GM10847 (cell line): ENCODE data around the gene ARHGEF6.

Source experiments
- POLR2A ChIP-seq: IDR thresholded peaks from 2 replicates; pipeline ENCODE4 v1.6.1; 2011; ENCODE audit not compliant: insufficient read length; ENCODE audit errors: extremely low read depth

ARHGEF6 gene, protein sequence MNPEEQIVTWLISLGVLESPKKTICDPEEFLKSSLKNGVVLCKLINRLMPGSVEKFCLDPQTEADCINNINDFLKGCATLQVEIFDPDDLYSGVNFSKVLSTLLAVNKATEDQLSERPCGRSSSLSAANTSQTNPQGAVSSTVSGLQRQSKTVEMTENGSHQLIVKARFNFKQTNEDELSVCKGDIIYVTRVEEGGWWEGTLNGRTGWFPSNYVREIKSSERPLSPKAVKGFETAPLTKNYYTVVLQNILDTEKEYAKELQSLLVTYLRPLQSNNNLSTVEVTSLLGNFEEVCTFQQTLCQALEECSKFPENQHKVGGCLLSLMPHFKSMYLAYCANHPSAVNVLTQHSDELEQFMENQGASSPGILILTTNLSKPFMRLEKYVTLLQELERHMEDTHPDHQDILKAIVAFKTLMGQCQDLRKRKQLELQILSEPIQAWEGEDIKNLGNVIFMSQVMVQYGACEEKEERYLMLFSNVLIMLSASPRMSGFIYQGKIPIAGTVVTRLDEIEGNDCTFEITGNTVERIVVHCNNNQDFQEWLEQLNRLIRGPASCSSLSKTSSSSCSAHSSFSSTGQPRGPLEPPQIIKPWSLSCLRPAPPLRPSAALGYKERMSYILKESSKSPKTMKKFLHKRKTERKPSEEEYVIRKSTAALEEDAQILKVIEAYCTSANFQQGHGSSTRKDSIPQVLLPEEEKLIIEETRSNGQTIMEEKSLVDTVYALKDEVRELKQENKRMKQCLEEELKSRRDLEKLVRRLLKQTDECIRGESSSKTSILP

GRCh38 chrX:136780763-136781162 lies at the start of gene ARHGEF6:
ARHGEF6 (minus strand) TSS chrX:136780932; CDS start chrX:136780882, 50 bp downstream.
- no peak for TF ChIP-seq POLR2A

DNA sequence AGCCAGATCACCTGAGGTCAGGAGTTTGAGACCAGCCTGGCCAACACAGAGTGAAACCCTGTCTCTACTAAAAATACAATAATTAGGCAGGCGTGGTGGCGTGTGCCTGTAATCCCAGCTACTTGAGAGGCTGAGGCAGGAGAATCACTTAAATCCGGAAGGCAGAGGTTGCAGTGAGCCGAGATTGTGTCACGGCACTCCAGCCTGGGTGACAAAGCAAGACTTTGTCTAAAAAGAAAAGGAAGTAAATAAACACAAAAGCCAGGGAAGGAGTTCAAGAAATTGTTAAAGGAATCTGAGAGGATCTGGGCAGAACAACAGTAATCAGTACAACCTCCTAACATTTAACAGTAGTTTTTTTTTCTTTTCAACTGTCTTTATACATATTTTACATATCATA lies 48.7 kb upstream of the ARHGEF6 start:
- no peak for TF ChIP-seq POLR2A

GRCh38 chrX:136828830-136829229 lies 48.1 kb upstream of the ARHGEF6 start:
- no peak for TF ChIP-seq POLR2A

DNA sequence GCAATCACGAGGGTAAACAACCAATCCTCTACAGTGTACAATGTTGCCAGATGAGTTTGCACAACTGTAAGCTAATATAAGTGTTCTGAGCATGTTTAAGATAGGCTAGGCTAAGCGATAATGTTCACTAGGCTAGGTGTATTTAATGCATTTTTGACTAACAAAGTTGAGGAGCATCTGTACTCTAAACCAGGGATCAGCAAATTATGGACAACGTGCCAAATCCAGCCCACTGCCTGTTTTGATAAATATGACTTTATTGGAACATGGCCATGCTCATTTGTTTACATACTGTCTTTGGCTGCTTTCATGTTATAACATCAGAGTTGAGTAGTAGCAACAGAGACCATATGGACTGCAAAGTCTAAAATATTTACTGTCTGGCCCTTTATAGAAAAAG lies 46.3 kb upstream of the ARHGEF6 start:
- no peak for TF ChIP-seq POLR2A

GRCh38 chrX:136825771-136826170 lies 45.0 kb upstream of the ARHGEF6 start:
- TF ChIP-seq POLR2A = no peak

- TF ChIP-seq POLR2A = no peak
Measured at GRCh38 chrX:136823175-136823574, 42.4 kb upstream of the ARHGEF6 start.

GRCh38 chrX:136822337-136823095 lies 41.8 kb upstream of the ARHGEF6 start:
- TF ChIP-seq POLR2A = no peak

DNA sequence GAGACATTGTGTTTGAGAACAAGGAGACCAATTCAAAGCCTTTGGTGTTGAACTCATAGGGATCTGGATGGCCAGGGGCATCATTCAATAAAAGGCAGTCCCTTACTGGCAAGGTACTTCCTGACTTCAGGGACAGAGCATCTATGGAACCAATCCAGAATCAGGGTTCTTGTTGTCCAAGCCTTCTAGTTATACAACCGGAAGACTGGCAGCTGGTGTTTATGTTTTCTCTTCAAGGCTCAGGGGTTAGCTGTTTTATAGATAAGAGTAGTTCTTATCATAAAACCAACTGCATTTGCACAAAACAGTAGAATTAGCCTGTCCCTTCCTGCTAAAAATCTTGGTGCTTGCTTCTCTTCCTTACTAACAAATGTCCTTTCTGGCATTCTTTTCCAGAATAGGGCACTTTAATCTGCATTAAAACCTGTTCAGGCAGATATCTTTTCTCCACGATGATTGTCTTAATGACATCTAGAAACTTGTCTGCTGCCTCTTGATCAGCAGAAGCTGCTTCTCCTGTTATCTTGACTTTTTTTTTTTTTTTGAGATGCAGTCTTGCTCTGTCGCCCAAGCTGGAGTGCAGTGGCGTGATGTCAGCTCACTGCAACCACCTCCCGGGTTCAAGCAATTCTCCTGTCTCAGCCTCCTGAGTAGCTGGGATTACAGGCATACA lies 38.4 kb upstream of the ARHGEF6 start:
- TF ChIP-seq POLR2A = no peak

DNA sequence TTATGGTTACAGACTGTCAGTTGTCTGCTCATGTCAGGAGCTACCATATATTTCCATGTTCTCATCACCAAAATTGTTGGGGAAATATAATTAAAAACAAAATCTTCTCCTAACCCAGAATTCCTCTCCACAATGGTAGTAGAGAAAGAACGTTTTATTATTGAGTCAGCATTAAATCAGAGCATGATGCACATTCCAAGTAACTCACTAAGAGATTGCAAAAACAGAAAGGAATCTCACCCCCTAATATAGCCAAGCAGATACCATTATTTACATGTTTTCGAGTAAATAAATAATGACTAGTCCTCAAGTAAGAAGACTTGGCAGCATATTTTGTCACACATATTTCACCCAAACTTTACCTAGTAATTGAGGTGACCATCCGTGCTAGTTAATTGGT lies 36.2 kb upstream of the ARHGEF6 start:
- TF ChIP-seq POLR2A = no peak

DNA sequence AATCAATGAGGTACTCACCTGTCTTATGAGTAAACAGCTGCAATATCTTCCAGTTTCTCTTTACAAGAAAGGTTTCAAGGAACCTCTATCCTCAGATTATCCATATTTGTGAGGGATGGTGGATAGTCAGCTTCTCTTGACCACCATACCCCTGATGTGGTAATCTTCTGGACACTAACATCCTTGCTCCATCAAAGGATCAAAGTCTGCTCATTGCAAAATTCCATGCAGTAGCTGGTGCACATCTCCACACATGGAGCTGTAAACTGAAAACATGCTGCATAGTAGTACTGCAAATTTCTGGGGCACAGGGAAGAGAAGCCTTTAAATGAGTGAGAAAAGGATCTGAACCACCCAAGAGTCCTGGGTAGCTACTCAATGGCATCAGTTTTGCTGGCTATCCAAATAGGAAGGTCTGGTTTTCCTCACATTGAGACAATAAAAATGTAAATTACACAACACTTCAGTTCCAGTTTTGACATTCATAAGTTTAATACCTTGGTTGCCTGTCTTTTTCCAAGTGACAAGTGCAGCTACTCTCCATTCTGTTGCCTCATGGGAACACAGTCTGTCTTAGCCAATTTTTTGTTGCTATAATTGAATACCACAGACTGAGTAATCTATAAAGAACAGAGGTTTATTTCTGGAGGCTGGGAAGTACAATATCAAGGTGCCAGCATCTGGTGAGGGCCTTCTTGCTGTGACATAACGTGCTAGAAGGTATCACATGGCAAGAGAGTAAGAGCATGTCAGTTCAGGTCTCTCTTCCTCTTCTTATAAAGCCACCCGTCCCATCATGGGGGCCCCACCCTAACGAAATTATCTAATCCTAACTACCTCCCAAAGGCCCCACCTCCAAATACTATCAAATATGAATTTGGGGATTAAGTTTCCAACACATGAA lies 34.4 kb upstream of the ARHGEF6 start:
- no peak for TF ChIP-seq POLR2A

GRCh38 chrX:136812286-136812685 lies 31.6 kb upstream of the ARHGEF6 start:
- TF ChIP-seq POLR2A = no peak

GRCh38 chrX:136810493-136810892 lies 29.8 kb upstream of the ARHGEF6 start:
- no peak for TF ChIP-seq POLR2A

DNA sequence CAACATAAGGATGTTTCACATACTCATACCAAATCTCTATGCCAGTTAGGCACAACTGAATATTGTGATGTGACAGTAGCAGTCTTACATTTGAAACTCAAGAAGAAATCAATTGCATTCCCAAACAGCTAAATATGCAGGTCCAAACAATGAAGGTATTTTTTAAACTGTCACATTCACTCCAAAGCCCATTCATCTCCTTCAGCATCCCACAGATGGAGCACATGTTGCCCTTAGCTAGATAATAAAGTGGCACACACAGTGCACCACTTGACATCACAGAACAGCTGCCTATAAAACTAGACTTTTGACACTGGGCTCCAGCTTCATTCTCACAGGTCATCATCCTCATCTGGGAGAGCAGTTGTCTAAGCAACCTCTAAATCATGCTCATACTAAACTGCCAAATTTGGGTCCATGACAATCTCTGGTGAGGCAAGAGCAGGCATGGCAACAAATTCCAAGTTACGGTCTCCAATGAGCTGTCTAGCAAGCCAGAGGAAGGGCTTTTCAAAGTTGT lies 26.2 kb upstream of the ARHGEF6 start:
- no peak for TF ChIP-seq POLR2A

DNA sequence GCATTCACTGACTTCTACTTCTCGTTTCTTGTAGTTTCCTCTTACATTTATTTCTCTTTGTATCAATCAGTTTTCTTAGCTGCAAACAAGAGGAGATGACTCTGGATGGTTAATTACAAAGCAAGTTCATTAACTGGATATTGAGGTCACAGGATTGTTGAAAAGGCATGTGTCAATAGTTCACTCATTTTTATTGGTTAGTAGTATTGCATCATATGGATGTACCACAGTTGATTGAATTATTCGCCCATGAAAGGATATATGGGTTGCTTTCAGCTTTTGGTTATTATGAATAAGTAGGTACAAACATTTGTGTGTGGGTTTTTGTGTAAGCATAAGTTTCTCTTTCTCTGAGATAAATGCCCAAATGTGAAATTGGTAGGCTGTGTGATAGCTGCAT lies 21.8 kb upstream of the ARHGEF6 start:
- no peak for TF ChIP-seq POLR2A
